Left renal pelvis (tissue), 4 donors: ENCODE measurements around the gene TMEM54. TPM values are rescaled to one million over a fixed set of nuclear protein-coding genes. Genes with fewer than 3 reads are reported as not detected.

Experiments
- DNase-seq, 4 donors: peaks; one replicate each; pipeline ENCODE4 v3.0.0-alpha.2; 2013; ENCODE audit warnings: low read depth in 4 of 4, low spot score in 3 of 4
- polyA plus RNA-seq, 4 donors: library from polyadenylated mRNA; unstranded; fragments of 120-200 nt; gene quantifications; one replicate each; pipeline ENCODE4 v1.2.1, GENCODE V29; 2013; ENCODE audit not compliant: insufficient read length in 4 of 4

TMEM54 gene, protein sequence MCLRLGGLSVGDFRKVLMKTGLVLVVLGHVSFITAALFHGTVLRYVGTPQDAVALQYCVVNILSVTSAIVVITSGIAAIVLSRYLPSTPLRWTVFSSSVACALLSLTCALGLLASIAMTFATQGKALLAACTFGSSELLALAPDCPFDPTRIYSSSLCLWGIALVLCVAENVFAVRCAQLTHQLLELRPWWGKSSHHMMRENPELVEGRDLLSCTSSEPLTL
- polyA plus RNA-seq: 10 to 100 TPM in 2 of 4 donors, 1 to 10 TPM in 2; 8.7 to 17.9 (median 11.1) TPM

- DNase-seq: no peak
These were observed at the start of gene TMEM54 for GRCh38 chr1:32900956-32901822. Gene TMEM54, minus strand, starts transcription at chr1:32901389. Its CDS starts 151 bp downstream, at chr1:32901238.

DNA sequence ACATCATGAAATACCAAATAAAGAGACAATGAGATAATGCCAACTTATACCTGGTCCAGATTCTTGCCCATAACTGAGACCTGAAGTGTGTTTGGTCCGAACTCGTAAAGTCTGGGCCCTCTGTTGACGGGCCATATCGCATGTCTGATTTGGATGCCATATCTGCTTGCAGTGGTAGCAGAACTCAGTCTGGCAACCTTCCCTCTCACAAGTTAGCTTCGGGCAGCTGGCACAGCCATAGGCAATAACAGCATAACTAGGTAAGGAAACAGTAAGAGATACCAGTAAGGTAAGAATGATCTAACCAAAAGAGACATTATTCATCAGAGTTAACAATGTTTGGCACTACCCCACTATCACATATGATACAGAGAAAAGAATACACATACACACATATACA, 48.3 kb upstream of the TMEM54 start:
- no peak for DNase-seq

DNA sequence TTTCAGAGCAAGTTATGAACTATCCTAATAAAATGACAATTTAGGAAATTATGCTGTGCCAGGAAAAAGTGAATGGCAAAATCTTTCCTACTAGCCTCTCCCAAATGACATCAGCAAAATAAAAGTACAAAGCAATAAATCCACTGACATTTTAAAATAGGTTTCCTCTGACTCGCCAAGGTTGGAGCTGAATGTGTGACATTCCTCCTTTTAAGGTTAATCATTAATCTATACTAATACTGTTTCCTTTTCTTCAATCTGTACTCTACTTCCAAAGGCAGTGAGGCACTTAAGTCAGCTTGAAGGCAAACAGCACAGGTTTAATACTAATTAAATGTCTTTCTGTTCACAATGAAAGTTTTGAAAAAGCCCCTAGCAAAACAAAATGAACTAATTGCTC, 47.7 kb upstream of the TMEM54 start:
- no peak for DNase-seq

GRCh38 chr1:32948390-32948722, 47.2 kb upstream of the TMEM54 start:
- DNase-seq: no peak

GRCh38 chr1:32947669-32948389, 46.6 kb upstream of the TMEM54 start:
- no peak for DNase-seq

DNA sequence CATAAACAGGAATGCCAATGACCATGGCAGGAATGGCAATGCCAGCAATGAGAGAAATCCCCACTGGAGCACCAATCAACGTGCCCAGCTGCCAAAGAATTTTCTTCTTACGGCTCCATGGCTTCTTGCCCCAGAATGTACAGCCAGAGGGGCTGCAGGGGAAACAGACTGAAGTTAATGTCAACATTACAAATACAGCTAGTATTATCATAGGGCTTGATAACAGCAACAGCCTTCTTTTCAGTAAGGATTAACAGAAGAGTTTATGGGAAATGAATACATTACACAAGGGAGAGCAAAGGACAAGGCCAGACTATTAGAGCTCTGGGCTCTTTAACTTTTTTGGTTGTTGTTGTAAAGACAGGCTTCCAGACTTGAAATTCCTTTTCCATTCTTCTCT, 45.2 kb upstream of the TMEM54 start:
- DNase-seq: no peak

GRCh38 chr1:32944180-32944579, 43.0 kb upstream of the TMEM54 start:
- no peak for DNase-seq

DNA sequence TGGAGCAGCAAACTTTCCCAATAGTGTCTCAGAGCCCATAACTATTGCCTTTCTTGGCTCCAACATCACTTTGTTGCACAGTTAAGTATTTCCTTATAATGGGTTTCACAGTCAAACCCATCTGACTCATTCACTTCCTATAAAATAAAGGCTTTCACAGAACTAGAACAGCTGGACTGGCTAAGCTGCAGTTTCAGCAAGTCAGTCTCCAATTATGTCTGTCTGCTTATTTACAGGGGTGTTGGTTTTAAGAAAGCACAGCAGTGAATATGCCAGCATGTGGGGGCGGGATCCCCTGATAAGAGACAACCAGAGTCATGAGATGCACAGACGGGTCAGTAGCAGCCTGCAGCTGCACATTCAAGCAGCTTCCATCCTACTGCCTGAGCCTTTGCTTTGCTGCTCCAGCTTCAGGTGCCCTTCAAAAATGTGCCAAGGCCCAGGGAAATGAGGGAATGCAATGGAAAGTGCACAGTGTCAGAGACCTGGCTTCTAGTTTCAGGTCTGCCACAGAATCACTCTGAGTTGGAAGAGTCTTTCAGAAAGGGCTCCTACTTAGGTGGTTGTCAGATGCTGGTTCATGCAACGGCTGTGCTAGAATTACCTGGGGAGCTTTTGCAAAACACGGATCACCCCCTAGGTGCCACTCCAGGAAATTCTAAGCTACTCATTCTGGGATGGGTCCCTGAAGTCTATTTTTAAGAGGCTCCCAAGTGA, 38.6 kb upstream of the TMEM54 start:
- no peak for DNase-seq

DNA sequence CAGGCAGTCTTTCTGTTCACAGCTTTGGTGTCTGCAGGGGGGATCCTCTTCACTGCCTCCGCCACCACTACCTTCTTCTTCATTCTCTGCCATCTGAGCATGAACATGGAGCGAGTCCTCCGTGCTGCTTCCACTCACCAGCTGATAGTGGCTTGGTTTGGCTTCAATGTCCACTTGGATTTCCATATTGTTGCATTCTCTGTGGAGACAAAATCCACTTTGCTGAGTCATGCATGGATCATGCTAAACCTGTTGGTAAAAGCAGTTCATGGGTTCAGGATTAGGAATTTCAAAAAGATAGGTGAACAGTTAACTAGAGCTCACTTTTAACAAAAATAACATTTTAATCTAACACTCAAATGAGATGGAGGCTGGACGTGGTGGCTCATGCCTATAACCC, 35.9 kb upstream of the TMEM54 start:
- no peak for DNase-seq

GRCh38 chr1:32934535-32934934, 33.3 kb upstream of the TMEM54 start:
- DNase-seq: no peak

DNA sequence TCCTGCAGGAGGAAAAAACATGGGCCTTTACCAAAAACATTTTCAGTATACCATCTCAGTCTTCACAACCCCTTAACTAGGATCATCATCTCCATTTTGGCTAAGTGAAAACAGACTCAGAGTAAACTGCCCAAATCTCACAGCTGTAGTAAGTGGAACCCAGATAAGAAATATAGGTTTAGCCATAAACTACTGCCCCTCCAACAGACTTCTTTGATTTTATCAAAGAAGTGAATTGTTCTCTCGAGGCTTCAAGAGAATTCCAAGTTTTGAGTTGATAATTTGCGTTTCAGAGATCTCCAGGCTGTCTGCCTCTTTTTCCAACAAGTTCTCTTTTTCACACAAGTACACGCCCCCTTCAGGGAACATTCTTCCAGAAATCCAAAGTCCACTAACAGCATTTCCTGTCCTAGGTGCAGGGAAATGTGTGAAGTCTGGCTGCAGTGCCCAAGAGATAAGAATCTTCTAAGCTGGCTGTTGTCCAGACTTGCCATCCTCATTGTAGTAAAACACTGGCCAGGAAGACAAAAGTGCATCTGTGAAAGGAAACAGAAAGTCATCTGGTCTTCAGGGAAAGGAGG, 32.6 kb upstream of the TMEM54 start:
- no peak for DNase-seq

- no peak for DNase-seq
These were observed 30.6 kb upstream of the TMEM54 start for GRCh38 chr1:32931760-32932159.

GRCh38 chr1:32929366-32929765, 28.2 kb upstream of the TMEM54 start:
- DNase-seq: no peak

GRCh38 chr1:32928715-32929114, 27.5 kb upstream of the TMEM54 start:
- no peak for DNase-seq

- DNase-seq: no peak
These were observed 27.1 kb upstream of the TMEM54 start for GRCh38 chr1:32928285-32928684.

GRCh38 chr1:32927441-32927840, 26.3 kb upstream of the TMEM54 start:
- DNase-seq: no peak

DNA sequence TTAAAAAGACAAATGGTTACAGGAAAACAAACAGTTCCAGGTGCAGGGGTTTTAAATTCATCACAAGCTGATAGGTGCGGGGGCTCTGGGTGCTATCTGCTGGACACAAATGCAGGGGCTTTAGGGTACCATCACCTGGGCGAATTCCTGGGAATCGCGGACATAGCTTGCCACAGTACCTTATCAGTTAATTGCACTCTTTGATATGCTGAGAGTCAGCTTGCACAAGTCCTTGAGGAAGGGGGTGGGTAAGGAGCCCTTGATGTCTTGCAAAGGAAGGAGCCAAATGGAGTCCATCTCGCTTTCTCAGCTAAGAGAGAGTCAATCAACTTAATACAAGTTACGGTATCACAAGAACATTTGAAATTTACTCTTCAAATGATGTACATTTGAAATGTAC, 25.4 kb upstream of the TMEM54 start:
- no peak for DNase-seq

- DNase-seq: no peak
These were observed 24.4 kb upstream of the TMEM54 start for GRCh38 chr1:32925403-32926162.

GRCh38 chr1:32924881-32925344, 23.7 kb upstream of the TMEM54 start:
- no peak for DNase-seq

DNA sequence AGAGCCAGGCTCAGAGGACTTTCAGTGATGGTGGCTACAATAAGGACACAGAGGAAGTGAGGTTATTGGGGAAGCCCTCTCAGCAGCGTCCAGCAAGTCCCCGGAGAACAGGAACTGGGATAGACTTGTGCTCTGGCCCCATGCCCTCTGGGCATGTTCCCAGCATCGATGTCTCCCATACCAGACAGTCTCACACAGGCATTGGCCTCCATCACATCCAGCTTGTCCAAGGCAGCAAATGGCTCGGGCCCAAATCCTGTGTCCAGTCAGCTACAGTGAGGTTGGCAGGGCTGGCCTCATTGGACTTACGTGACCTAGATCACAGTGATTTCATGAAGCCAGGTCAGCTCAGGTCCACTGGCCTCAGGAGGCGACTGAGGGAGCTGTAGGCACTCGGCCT, 19.6 kb upstream of the TMEM54 start:
- no peak for DNase-seq
